Nephron progenitor cell (in vitro differentiated cells): ENCODE data around the gene HIGD1B.

Experiments used
- DNase-seq: peaks from one replicate; pipeline ENCODE4 v3.0.0; 2021
- H3K27ac Mint-ChIP-seq: 2 replicates; pipeline ENCODE4 v1.8.0; 2021; ENCODE audit warnings: mild to moderate bottlenecking, moderate library complexity, mixed read lengths
- H3K27me3 Mint-ChIP-seq: 2 replicates; pipeline ENCODE4 v1.8.0; 2021; ENCODE audit warnings: mild to moderate bottlenecking, low read depth, mixed read lengths; ENCODE audit not compliant: poor library complexity
- H3K36me3 Mint-ChIP-seq: 2 replicates; pipeline ENCODE4 v1.8.0; 2021; ENCODE audit warnings: low read depth, mixed read lengths
- H3K4me1 Mint-ChIP-seq: 2 replicates; pipeline ENCODE4 v1.8.0; 2021; ENCODE audit warnings: mixed read lengths
- H3K4me3 Mint-ChIP-seq: 2 replicates; pipeline ENCODE4 v1.8.0; 2021; ENCODE audit warnings: mild to moderate bottlenecking, moderate library complexity, mixed read lengths
- H3K9me3 Mint-ChIP-seq: 2 replicates; pipeline ENCODE4 v1.8.0; 2021; ENCODE audit warnings: mild to moderate bottlenecking, moderate library complexity, mixed read lengths
- TF ChIP-seq, protein P1 (sequence below): fragments of 200-600 bp; sonication (generic); IDR thresholded peaks from 2 replicates; pipeline ENCODE4 v1.5.0; 2021; ENCODE audit warnings: antibody characterized with exemption

HIGD1B gene

DNA sequence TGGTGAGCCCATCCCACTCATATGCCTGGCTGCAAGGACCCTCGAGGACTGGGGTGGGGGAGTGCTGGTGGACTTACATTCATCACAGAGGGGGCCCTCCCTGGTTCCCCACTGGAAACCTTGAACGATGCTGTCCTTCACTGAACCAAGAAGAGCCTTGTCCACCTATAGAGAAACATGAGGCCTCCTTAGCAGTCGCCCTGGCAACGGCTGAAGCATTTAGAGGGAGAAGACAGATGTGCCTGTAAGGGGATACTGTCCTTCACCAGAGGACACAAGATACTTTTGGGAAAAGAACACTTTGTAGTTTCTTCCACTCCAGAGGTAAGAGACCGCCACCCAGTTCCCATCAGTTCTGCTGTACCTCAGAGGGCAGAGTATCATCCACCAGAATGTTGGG is 6.5 kb downstream of the HIGD1B start:
- peaks cover 18% of the 10 kb centered on the region for H3K4me1 Mint-ChIP-seq
- H3K4me3 Mint-ChIP-seq = peak overlapping the region; percentile 5
- no peaks in the 10 kb centered on the region for H3K27me3 Mint-ChIP-seq
- peak; percentile 22 for DNase-seq
- peak overlapping the region; percentile 93 for H3K27ac Mint-ChIP-seq
- no peaks in the 10 kb centered on the region for H3K9me3 Mint-ChIP-seq
- TF ChIP-seq, protein P1, sequence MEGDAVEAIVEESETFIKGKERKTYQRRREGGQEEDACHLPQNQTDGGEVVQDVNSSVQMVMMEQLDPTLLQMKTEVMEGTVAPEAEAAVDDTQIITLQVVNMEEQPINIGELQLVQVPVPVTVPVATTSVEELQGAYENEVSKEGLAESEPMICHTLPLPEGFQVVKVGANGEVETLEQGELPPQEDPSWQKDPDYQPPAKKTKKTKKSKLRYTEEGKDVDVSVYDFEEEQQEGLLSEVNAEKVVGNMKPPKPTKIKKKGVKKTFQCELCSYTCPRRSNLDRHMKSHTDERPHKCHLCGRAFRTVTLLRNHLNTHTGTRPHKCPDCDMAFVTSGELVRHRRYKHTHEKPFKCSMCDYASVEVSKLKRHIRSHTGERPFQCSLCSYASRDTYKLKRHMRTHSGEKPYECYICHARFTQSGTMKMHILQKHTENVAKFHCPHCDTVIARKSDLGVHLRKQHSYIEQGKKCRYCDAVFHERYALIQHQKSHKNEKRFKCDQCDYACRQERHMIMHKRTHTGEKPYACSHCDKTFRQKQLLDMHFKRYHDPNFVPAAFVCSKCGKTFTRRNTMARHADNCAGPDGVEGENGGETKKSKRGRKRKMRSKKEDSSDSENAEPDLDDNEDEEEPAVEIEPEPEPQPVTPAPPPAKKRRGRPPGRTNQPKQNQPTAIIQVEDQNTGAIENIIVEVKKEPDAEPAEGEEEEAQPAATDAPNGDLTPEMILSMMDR = no peak
- peaks cover 79% of the 10 kb centered on the region for H3K36me3 Mint-ChIP-seq

DNA sequence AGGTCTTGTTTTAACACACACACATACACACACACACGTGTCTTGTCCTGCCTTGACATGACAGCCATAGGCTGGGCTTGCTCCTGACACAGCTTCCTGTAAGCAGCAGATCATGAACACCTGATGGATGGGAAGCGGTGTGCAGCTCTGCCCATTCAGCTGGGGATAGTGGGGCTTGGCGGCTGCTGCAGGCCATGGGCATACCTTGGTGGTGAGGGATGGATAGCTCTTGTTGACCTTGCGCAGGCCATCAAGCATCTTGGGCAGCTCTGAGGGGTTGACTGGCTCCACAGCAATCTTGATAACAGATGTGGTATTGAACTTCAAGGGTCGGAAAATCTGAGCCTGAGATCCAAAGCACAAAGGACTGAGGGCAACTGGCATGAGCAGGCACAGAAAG is 12.0 kb downstream of the HIGD1B start:
- Mint-ChIP-seq H3K36me3 (peaks cover 78% of the 10 kb centered on the region), H3K27ac (peak overlapping the region; percentile 2), H3K4me1 (peaks cover 4% of the 10 kb centered on the region), H3K4me3 (no peak overlapping the region), H3K9me3 (no peaks in the 10 kb centered on the region), H3K27me3 (peaks cover 6% of the 10 kb centered on the region)
- DNase-seq = no peak
- TF ChIP-seq, protein P1 = no peak

DNA sequence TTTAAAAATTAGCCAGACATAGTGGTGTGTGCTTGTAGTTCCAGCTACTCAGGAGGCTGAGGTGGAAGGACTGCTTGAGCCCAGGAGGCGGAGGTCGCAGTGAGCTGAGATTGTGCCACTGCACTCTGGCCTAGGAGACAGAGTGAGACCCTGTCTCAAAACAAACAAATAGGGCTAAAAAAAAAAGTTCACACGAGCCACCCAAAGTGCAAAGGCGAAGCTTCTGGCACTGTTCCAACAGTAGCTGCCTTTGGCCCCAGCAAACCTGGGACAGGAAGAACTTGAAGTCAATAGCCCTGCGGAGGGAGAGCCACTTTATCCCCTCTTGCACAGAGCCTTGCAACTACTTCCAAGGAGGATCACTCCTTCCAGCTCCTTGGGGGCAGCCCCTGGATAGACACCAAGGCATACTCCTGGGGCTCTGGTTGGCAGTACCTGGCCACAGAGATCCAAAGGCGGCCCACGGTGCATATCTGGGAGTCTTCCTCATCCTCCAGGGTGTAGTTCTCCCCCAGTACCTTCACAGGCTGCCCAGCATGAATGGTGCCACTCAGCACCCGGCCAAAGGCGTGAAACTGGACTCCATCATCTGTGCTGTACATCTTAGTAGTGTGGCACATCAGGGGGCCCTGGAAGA is 14.7 kb downstream of the HIGD1B start:
- DNase-seq = no peak
- no peak overlapping the region for H3K4me3 Mint-ChIP-seq
- TF ChIP-seq, protein P1 = no peak
- no peaks in the 10 kb centered on the region for H3K9me3 Mint-ChIP-seq
- H3K4me1 Mint-ChIP-seq = no peaks in the 10 kb centered on the region
- H3K36me3 Mint-ChIP-seq = peaks cover 54% of the 10 kb centered on the region
- H3K27me3 Mint-ChIP-seq = peaks cover 6% of the 10 kb centered on the region
- no peak overlapping the region for H3K27ac Mint-ChIP-seq

- no peaks in the 10 kb centered on the region for H3K9me3 Mint-ChIP-seq
Measured at GRCh38 chr17:44863061-44863918, 15.6 kb downstream of the HIGD1B start.

GRCh38 chr17:44864831-44865230 is 17.1 kb downstream of the HIGD1B start:
- DNase-seq = no peak
- TF ChIP-seq, protein P1 = no peak
- Mint-ChIP-seq H3K9me3 (no peaks in the 10 kb centered on the region), H3K36me3 (peaks cover 62% of the 10 kb centered on the region), H3K27ac (no peak overlapping the region), H3K4me1 (no peaks in the 10 kb centered on the region), H3K4me3 (no peak overlapping the region), H3K27me3 (peaks cover 2% of the 10 kb centered on the region)

More at GRCh38 chr17:44863061-44863918, 15.6 kb downstream of the HIGD1B start:
- Mint-ChIP-seq H3K36me3 (peaks cover 59% of the 10 kb centered on the region), H3K27me3 (peaks cover 6% of the 10 kb centered on the region), H3K27ac (no peak overlapping the region), H3K4me3 (no peak overlapping the region), H3K4me1 (no peaks in the 10 kb centered on the region)
- DNase-seq = no peak
- TF ChIP-seq, protein P1 = no peak
